Liver (tissue), 9 donors: ENCODE measurements around the gene C19orf12. TPM values are rescaled to one million over a fixed set of nuclear protein-coding genes. Genes with fewer than 3 reads are reported as not detected.

ENCODE experiments used
- DNase-seq: peaks from one replicate; pipeline ENCODE4 v3.0.0-alpha.2; 2017; ENCODE audit warnings: low spot score
- H3K27ac ChIP-seq, 2 donors: one replicate each; pipeline ENCODE4 v1.7.0; 2013; ENCODE audit warnings: inconsistent platforms in 2 of 2, low read length in 2 of 2, control low read depth in 1 of 2, low read depth in 1 of 2, mild to moderate bottlenecking in 1 of 2
- H3K27me3 ChIP-seq, 4 donors: one replicate each; pipeline versions ENCODE4 v1.6.1 to v1.7.0; 2013; ENCODE audit warnings: low read length in 3 of 4, inconsistent platforms in 1 of 4, mild to moderate bottlenecking in 1 of 4, moderate library complexity in 1 of 4; ENCODE audit not compliant: control insufficient read depth in 4 of 4, insufficient read depth in 4 of 4
- H3K36me3 ChIP-seq, 4 donors: one replicate each; pipeline versions ENCODE4 v1.6.1 to v1.7.0; 2013; ENCODE audit warnings: low read length in 3 of 4, mild to moderate bottlenecking in 3 of 4, low read depth in 1 of 4, moderate library complexity in 1 of 4; ENCODE audit not compliant: control insufficient read depth in 4 of 4, insufficient read depth in 3 of 4
- H3K4me1 ChIP-seq, 4 donors: one replicate each; pipeline versions ENCODE4 v1.6.1 to v1.7.0; 2013; ENCODE audit warnings: low read length in 3 of 4, mild to moderate bottlenecking in 3 of 4, moderate library complexity in 1 of 4; ENCODE audit not compliant: control insufficient read depth in 4 of 4, insufficient read depth in 4 of 4
- H3K4me3 ChIP-seq, 3 donors: one replicate each; pipeline versions ENCODE4 v1.6.1 to v1.7.0; 2013; ENCODE audit warnings: low read length in 3 of 3, control low read depth in 1 of 3, low read depth in 1 of 3, mild to moderate bottlenecking in 1 of 3
- H3K9ac ChIP-seq, 2 donors: one replicate each; pipeline ENCODE4 v1.7.0; 2013; ENCODE audit warnings: low read length in 2 of 2, mild to moderate bottlenecking in 2 of 2, moderate library complexity in 2 of 2, control low read depth in 1 of 2, low read depth in 1 of 2
- H3K9me3 ChIP-seq, 4 donors: one replicate each; pipeline versions ENCODE4 v1.6.1 to v1.7.0; 2013; ENCODE audit warnings: low read length in 3 of 4; ENCODE audit not compliant: control insufficient read depth in 4 of 4
- EGR1 ChIP-seq, 2 donors: IDR thresholded peaks; 2 replicates each; pipeline ENCODE4 v1.6.1; 2016 to 2018; ENCODE audit warnings: antibody characterized with exemption in 2 of 2, low read depth in 2 of 2
- FOXA1 ChIP-seq: IDR thresholded peaks from 2 replicates; pipeline ENCODE4 v1.6.1; 2016; ENCODE audit warnings: antibody characterized with exemption
- FOXA2 ChIP-seq: IDR thresholded peaks from 2 replicates; pipeline ENCODE4 v1.6.1; 2016; ENCODE audit warnings: antibody characterized with exemption
- GABPA ChIP-seq, 2 donors: IDR thresholded peaks in 1 of 2; conservative IDR thresholded peaks in 1 of 2; 2 replicates each; pipeline ENCODE4 v1.6.1; 2016; ENCODE audit warnings: antibody characterized with exemption in 2 of 2, mild to moderate bottlenecking in 1 of 2, moderate library complexity in 1 of 2
- HNF4A ChIP-seq, 2 donors: conservative IDR thresholded peaks; 2 replicates each; pipeline ENCODE4 v1.6.1; 2016; ENCODE audit warnings: antibody characterized with exemption in 2 of 2, mild to moderate bottlenecking in 2 of 2
- HNF4G ChIP-seq: IDR thresholded peaks from 2 replicates; pipeline ENCODE4 v1.6.1; 2016; ENCODE audit warnings: antibody characterized with exemption
- JUND ChIP-seq, 2 donors: IDR thresholded peaks; 2 replicates each; pipeline ENCODE4 v1.6.1; 2016; ENCODE audit warnings: antibody characterized with exemption in 2 of 2
- NR2F2 ChIP-seq: IDR thresholded peaks from 2 replicates; pipeline ENCODE4 v1.6.1; 2016; ENCODE audit warnings: antibody characterized with exemption
- RAD21 ChIP-seq, 2 donors: IDR thresholded peaks; 2 replicates each; pipeline ENCODE4 v1.6.1; 2016; ENCODE audit warnings: antibody characterized with exemption in 2 of 2, mild to moderate bottlenecking in 2 of 2
- RXRA ChIP-seq, 2 donors: IDR thresholded peaks; 2 replicates each; pipeline ENCODE4 v1.6.1; 2017 to 2018; ENCODE audit warnings: antibody characterized with exemption in 2 of 2, mild to moderate bottlenecking in 1 of 2
- SP1 ChIP-seq: IDR thresholded peaks from 2 replicates; pipeline ENCODE4 v1.6.1; 2018; ENCODE audit warnings: antibody characterized with exemption, mild to moderate bottlenecking
- TAF1 ChIP-seq: conservative IDR thresholded peaks from 2 replicates; pipeline ENCODE4 v1.6.1; 2016; ENCODE audit warnings: antibody characterized with exemption, mild to moderate bottlenecking
- YY1 ChIP-seq: IDR thresholded peaks from 2 replicates; pipeline ENCODE4 v1.6.1; 2016; ENCODE audit warnings: antibody characterized with exemption, mild to moderate bottlenecking
- WGBS: extraction: QIAGEN DNeasy Blood & Tissue Kit; methylation state at CpG from one replicate; pipeline ENCODE4 v1.1.7; 2013; 5-methylcytosine and 5-hydroxymethylcytosine counted together
- polyA plus RNA-seq, 2 donors: library from polyadenylated mRNA; stranded (reverse) in 1 of 2; unstranded in 1 of 2; fragments of 200-250 nt in 1 of 2; fragments of >200 nt in 1 of 2; fragmentation: Nextera tagmentation in 1 of 2; extraction: Ambion mirVana in 1 of 2; gene quantifications; one replicate each; pipeline versions ENCODE4 v1.2.1 to v1.2.3, GENCODE V29; 2013 to 2015
- total RNA-seq, 2 donors: library from RNA; depleted of rRNA; stranded (reverse); fragments of >200 nt; gene quantifications; one replicate each; pipeline ENCODE4 v1.2.3, GENCODE V29; 2014
- TF ChIP-seq, protein P1 (sequence below): fragments of 150-350 bp; IDR thresholded peaks from 2 replicates; pipeline ENCODE4 v1.5.1; 2017; ENCODE audit warnings: improper control_type of control experiment, low read depth, low read length; ENCODE audit not compliant: missing input control
- TF ChIP-seq, protein P2 (sequence below): IDR thresholded peaks from 2 replicates; pipeline ENCODE4 v1.6.1; 2016; ENCODE audit warnings: antibody characterized with exemption
- TF ChIP-seq, protein P3 (sequence below): IDR thresholded peaks from 2 replicates; pipeline ENCODE4 v1.6.1; 2016; ENCODE audit warnings: antibody characterized with exemption
- TF ChIP-seq, protein P4 (sequence below): IDR thresholded peaks from 2 replicates; pipeline ENCODE4 v1.6.1; 2016; ENCODE audit warnings: antibody characterized with exemption, mild to moderate bottlenecking
- TF ChIP-seq, protein P5 (sequence below): IDR thresholded peaks from 2 replicates; pipeline ENCODE4 v1.6.1; 2016; ENCODE audit warnings: antibody characterized with exemption
- donor health status: healthy.
- donor health status: healthy.
- donor health status: healthy.
- donor health status: healthy.
- donor health status: healthy.

The C19orf12 gene
- total and polyA plus RNA-seq, 4 donors, result 21.2 to 82.8 (median 40.1) TPM

DNA sequence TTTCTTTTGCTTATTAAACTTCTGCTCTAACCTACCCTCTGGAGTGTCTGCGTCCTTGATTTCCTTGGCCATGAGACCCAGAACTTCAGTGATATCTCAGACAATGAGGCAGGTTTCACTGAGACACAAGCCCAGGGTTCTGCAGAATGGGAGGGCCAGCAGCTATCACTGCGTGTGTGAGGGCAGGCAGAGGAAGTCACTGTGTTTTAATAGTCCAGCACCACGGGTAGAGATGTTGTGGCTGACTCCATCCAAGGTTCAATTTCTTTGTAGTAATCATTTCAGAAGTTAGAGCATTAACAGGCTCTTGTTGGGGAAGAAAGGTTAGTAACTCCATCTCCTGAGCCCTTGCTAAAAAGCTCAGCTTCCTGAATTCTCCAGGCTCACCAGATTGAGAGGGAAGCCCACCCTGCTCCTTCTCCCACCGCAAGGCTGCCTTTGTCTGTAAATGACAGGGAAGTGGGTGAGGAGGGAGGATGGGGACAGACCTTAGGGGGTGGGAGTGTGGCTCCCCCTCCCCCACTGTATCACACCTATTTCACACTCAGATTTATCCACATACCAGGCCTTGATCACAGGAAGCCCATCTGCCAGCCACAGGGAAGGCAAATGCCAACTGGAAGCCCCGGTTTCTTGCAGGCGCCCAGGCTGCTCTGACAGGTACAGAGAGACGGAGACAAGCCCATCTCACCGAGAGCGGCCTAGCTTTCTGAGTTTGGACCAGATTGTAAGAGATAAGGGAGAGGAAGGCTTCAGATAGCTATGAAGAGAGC lies 2.1 kb downstream of the C19orf12 start:
- DNase-seq, result no peak
- Histone ChIP-seq H3K36me3 (no peaks in the 10 kb centered on the region), H3K27me3 (no peaks in the 10 kb centered on the region), H3K9ac (no peak overlapping the region), H3K4me3 (no peak overlapping the region), H3K4me1 (peaks cover 24 to 75% (median 62%) of the 10 kb centered on the region in 4 donors), H3K9me3 (no peaks in the 10 kb centered on the region), H3K27ac (peak overlapping the region in 1 of 2 donors; percentile 25)
- WGBS, result 72% methylated on average over 9 of the region's 9 CpGs
- TF ChIP-seq HNF4G (no peak), FOXA2 (no peak), RXRA (IDR thresholded peaks at IDR 0.05) (no peak), HNF4A (conservative IDR thresholded peaks at IDR 0.05) (no peak), GABPA (IDR thresholded peaks at IDR 0.05 in 1 of 2, conservative IDR thresholded peaks at IDR 0.05 in 1 of 2) (no peak), EGR1 (IDR thresholded peaks at IDR 0.05; ENCODE audit: low read depth in 2 of 2) (no peak), TAF1 (no peak), YY1 (no peak), RAD21 (IDR thresholded peaks at IDR 0.05) (no peak), FOXA1 (no peak)
- TF ChIP-seq, protein P1, sequence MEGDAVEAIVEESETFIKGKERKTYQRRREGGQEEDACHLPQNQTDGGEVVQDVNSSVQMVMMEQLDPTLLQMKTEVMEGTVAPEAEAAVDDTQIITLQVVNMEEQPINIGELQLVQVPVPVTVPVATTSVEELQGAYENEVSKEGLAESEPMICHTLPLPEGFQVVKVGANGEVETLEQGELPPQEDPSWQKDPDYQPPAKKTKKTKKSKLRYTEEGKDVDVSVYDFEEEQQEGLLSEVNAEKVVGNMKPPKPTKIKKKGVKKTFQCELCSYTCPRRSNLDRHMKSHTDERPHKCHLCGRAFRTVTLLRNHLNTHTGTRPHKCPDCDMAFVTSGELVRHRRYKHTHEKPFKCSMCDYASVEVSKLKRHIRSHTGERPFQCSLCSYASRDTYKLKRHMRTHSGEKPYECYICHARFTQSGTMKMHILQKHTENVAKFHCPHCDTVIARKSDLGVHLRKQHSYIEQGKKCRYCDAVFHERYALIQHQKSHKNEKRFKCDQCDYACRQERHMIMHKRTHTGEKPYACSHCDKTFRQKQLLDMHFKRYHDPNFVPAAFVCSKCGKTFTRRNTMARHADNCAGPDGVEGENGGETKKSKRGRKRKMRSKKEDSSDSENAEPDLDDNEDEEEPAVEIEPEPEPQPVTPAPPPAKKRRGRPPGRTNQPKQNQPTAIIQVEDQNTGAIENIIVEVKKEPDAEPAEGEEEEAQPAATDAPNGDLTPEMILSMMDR, result no peak

DNA sequence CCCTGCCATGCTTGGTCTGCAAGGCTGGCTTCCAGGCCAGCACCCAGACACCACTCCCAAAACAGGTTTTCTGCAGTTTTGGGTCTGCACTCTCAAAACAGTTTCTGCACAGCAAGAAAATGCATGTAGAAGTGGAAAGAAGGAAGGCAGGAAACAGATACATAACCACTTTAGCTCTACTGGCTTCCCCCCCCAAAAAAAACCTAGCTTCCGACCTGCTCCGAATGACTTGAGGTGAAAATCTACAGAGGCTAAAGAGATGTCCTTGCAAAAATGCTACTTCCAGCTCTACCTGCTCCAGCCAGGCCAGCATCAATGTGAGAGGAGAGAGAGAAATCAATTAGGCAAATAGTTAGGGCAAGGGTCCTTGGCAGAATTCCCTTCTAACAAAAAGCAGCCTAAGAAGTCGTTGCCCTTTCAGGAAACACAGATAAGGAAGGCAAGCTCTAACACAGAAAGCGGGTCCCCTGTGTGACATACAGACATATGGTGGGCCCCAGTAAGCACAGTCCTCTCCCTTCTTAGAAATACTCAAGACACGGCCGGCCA lies 3.4 kb downstream of the C19orf12 start:
- Histone ChIP-seq H3K27ac (peak overlapping the region; percentile 39 to 47), H3K4me1 (peaks cover 25 to 75% (median 61%) of the 10 kb centered on the region in 4 donors), H3K36me3 (peaks cover 0 to 3% (median 0%) of the 10 kb centered on the region in 4 donors), H3K27me3 (no peaks in the 10 kb centered on the region), H3K4me3 (no peak overlapping the region), H3K9me3 (no peaks in the 10 kb centered on the region), H3K9ac (no peak overlapping the region)
- DNase-seq, result no peak
- TF ChIP-seq EGR1 (IDR thresholded peaks at IDR 0.05; ENCODE audit: low read depth in 2 of 2) (peak in 1 of 2 donors; percentile 34), SP1 (peak; percentile 70), JUND (IDR thresholded peaks at IDR 0.05) (peak in 1 of 2 donors; percentile 58), FOXA2 (no peak), GABPA (IDR thresholded peaks at IDR 0.05 in 1 of 2, conservative IDR thresholded peaks at IDR 0.05 in 1 of 2) (no peak), HNF4A (conservative IDR thresholded peaks at IDR 0.05) (peak; percentile 76 to 86), RXRA (IDR thresholded peaks at IDR 0.05) (peak; percentile 81 to 93), YY1 (peak; percentile 32), FOXA1 (no peak), TAF1 (no peak), HNF4G (no peak), NR2F2 (peak; percentile 20), RAD21 (IDR thresholded peaks at IDR 0.05) (peak in 1 of 2 donors; percentile 29)
- TF ChIP-seq, protein P2, sequence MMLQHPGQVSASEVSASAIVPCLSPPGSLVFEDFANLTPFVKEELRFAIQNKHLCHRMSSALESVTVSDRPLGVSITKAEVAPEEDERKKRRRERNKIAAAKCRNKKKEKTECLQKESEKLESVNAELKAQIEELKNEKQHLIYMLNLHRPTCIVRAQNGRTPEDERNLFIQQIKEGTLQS, result no peak
- TF ChIP-seq, protein P3, sequence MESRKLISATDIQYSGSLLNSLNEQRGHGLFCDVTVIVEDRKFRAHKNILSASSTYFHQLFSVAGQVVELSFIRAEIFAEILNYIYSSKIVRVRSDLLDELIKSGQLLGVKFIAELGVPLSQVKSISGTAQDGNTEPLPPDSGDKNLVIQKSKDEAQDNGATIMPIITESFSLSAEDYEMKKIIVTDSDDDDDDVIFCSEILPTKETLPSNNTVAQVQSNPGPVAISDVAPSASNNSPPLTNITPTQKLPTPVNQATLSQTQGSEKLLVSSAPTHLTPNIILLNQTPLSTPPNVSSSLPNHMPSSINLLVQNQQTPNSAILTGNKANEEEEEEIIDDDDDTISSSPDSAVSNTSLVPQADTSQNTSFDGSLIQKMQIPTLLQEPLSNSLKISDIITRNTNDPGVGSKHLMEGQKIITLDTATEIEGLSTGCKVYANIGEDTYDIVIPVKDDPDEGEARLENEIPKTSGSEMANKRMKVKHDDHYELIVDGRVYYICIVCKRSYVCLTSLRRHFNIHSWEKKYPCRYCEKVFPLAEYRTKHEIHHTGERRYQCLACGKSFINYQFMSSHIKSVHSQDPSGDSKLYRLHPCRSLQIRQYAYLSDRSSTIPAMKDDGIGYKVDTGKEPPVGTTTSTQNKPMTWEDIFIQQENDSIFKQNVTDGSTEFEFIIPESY, result peak; percentile 53
- TF ChIP-seq, protein P4, sequence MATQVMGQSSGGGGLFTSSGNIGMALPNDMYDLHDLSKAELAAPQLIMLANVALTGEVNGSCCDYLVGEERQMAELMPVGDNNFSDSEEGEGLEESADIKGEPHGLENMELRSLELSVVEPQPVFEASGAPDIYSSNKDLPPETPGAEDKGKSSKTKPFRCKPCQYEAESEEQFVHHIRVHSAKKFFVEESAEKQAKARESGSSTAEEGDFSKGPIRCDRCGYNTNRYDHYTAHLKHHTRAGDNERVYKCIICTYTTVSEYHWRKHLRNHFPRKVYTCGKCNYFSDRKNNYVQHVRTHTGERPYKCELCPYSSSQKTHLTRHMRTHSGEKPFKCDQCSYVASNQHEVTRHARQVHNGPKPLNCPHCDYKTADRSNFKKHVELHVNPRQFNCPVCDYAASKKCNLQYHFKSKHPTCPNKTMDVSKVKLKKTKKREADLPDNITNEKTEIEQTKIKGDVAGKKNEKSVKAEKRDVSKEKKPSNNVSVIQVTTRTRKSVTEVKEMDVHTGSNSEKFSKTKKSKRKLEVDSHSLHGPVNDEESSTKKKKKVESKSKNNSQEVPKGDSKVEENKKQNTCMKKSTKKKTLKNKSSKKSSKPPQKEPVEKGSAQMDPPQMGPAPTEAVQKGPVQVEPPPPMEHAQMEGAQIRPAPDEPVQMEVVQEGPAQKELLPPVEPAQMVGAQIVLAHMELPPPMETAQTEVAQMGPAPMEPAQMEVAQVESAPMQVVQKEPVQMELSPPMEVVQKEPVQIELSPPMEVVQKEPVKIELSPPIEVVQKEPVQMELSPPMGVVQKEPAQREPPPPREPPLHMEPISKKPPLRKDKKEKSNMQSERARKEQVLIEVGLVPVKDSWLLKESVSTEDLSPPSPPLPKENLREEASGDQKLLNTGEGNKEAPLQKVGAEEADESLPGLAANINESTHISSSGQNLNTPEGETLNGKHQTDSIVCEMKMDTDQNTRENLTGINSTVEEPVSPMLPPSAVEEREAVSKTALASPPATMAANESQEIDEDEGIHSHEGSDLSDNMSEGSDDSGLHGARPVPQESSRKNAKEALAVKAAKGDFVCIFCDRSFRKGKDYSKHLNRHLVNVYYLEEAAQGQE, result no peak
- TF ChIP-seq, protein P1, result no peak
- TF ChIP-seq, protein P5, sequence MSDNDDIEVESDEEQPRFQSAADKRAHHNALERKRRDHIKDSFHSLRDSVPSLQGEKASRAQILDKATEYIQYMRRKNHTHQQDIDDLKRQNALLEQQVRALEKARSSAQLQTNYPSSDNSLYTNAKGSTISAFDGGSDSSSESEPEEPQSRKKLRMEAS, result peak; percentile 59
- WGBS, result 19% methylated on average over 6 of the region's 6 CpGs
